Tibial nerve (tissue), 4 donors: ENCODE results near the gene MYPN. TPM values are rescaled to one million over a fixed set of nuclear protein-coding genes. Genes with fewer than 3 reads are reported as not detected.

Source experiments
- DNase-seq, 2 donors: peaks; one replicate each; pipeline ENCODE4 v3.0.0-alpha.2; 2019; ENCODE audit warnings: low spot score in 2 of 2
- H3K27ac ChIP-seq, 4 donors: fragments of 200-600 bp; sonication (generic) in 3 of 4; one replicate each; pipeline ENCODE4 v1.5.1; 2017 to 2019; ENCODE audit warnings: mild to moderate bottlenecking in 1 of 4
- H3K27me3 ChIP-seq, 2 donors: fragments of 200-600 bp; sonication (generic) in 1 of 2; one replicate each; pipeline versions ENCODE4 v1.5.1 to v1.6.0; 2017 to 2019
- H3K36me3 ChIP-seq, 3 donors: fragments of 200-600 bp; sonication (generic); one replicate each; pipeline ENCODE4 v1.5.1; 2018 to 2019
- H3K4me1 ChIP-seq, 4 donors: fragments of 200-600 bp; sonication (generic) in 3 of 4; one replicate each; pipeline ENCODE4 v1.5.1; 2017 to 2019
- H3K4me3 ChIP-seq, 4 donors: fragments of 200-600 bp; sonication (generic) in 3 of 4; one replicate each; pipeline ENCODE4 v1.5.1; 2017 to 2019; ENCODE audit warnings: mild to moderate bottlenecking in 1 of 4, moderate library complexity in 1 of 4
- H3K9me3 ChIP-seq, 4 donors: fragments of 200-600 bp; sonication (generic) in 3 of 4; one replicate each; pipeline ENCODE4 v1.5.1; 2017 to 2019
- CTCF ChIP-seq, 5 experiments: fragments of 200-600 bp in 3 of 5; fragments of 450-650 bp in 2 of 5; sonication (generic) in 3 of 5; IDR thresholded peaks; one replicate each; pipeline ENCODE4 v1.5.1; 2016 to 2019; ENCODE audit warnings: antibody characterized with exemption in 5 of 5, mild to moderate bottlenecking in 3 of 5, moderate library complexity in 2 of 5
- EP300 ChIP-seq, 2 donors: sonication (generic); formaldehyde crosslinking; IDR thresholded peaks; one replicate each; pipeline ENCODE4 v1.6.1; 2017; ENCODE audit warnings: antibody characterized with exemption in 2 of 2, mild to moderate bottlenecking in 1 of 2
- POLR2A ChIP-seq, 2 donors: fragments of 450-650 bp; IDR thresholded peaks; one replicate each; pipeline ENCODE4 v1.6.1; 2017; ENCODE audit warnings: antibody characterized with exemption in 2 of 2, mild to moderate bottlenecking in 2 of 2, moderate library complexity in 2 of 2
- WGBS, 2 donors: methylation state at CpG; one replicate each; pipeline ENCODE4 v1.1.5; 2018; 5-methylcytosine and 5-hydroxymethylcytosine counted together
- total RNA-seq, 4 donors: library from RNA; depleted of rRNA; stranded (reverse); fragments of >200 nt; gene quantifications; one replicate each; pipeline ENCODE4 v1.1.0, GENCODE V29; 2016

MYPN gene
- total RNA-seq, 4 donors from 2014 or later = not detected

GRCh38 chr10:68202960-68203353 is 93.7 kb downstream of the MYPN start:
- Histone ChIP-seq H3K4me1 (no peaks in the 10 kb centered on the region), H3K9me3 (no peaks in the 10 kb centered on the region), H3K27me3 (peaks cover 0 to 9% of the 10 kb centered on the region in 2 donors), H3K4me3 (no peak overlapping the region), H3K27ac (no peak overlapping the region), H3K36me3 (no peaks in the 10 kb centered on the region)
- no peak for TF ChIP-seq POLR2A (IDR thresholded peaks at IDR 0.05)
- TF ChIP-seq EP300 (IDR thresholded peaks at IDR 0.05) = no peak
- no peak for TF ChIP-seq CTCF (IDR thresholded peaks at IDR 0.05)
- no peak for DNase-seq
- 15 to 23% methylated on average over 5 of the region's 5 CpGs for WGBS, 2 donors

- Histone ChIP-seq H3K36me3 (no peaks in the 10 kb centered on the region), H3K4me3 (no peak overlapping the region), H3K27me3 (no peaks in the 10 kb centered on the region), H3K27ac (no peak overlapping the region), H3K9me3 (no peaks in the 10 kb centered on the region), H3K4me1 (no peaks in the 10 kb centered on the region)
- TF ChIP-seq POLR2A (IDR thresholded peaks at IDR 0.05) (no peak), CTCF (IDR thresholded peaks at IDR 0.05) (peak; percentile 19 to 40 (median 40)), EP300 (IDR thresholded peaks at IDR 0.05) (no peak)
- 47% methylated on average over 10 of the region's 10 CpGs for WGBS, 2 donors
- no peak for DNase-seq
Measured at GRCh38 chr10:68208424-68209042, 99.2 kb downstream of the MYPN start.

GRCh38 chr10:68211669-68212068 is 102.4 kb downstream of the MYPN start:
- TF ChIP-seq POLR2A (IDR thresholded peaks at IDR 0.05) (no peak), EP300 (IDR thresholded peaks at IDR 0.05) (no peak), CTCF (IDR thresholded peaks at IDR 0.05) (no peak)
- Histone ChIP-seq H3K4me3 (no peak overlapping the region), H3K36me3 (no peaks in the 10 kb centered on the region), H3K9me3 (no peaks in the 10 kb centered on the region), H3K27ac (no peak overlapping the region), H3K27me3 (no peaks in the 10 kb centered on the region), H3K4me1 (no peaks in the 10 kb centered on the region)
- WGBS, 2 donors = 76 to 88% methylated on average over 1 of the region's 1 CpG
- no peak for DNase-seq

- no peaks in the 10 kb centered on the region for H3K36me3 ChIP-seq
- no peak overlapping the region for H3K4me3 ChIP-seq
- no peak for DNase-seq
- H3K4me1 ChIP-seq = no peaks in the 10 kb centered on the region
- H3K27ac ChIP-seq = no peak overlapping the region
- H3K9me3 ChIP-seq = no peaks in the 10 kb centered on the region
- peak; percentile 45 to 63 (median 50) for TF ChIP-seq CTCF (IDR thresholded peaks at IDR 0.05)
- no peak for TF ChIP-seq POLR2A (IDR thresholded peaks at IDR 0.05)
- 53 to 57% methylated on average over 8 of the region's 8 CpGs for WGBS, 2 donors
- H3K27me3 ChIP-seq = no peaks in the 10 kb centered on the region
Measured at GRCh38 chr10:68212721-68213352, 103.5 kb downstream of the MYPN start.

- H3K36me3 ChIP-seq = no peaks in the 10 kb centered on the region
- H3K4me3 ChIP-seq = no peak overlapping the region
- H3K4me1 ChIP-seq = no peaks in the 10 kb centered on the region
- no peak for TF ChIP-seq EP300 (IDR thresholded peaks at IDR 0.05)
- no peak for TF ChIP-seq CTCF (IDR thresholded peaks at IDR 0.05)
- no peak for TF ChIP-seq POLR2A (IDR thresholded peaks at IDR 0.05)
- no peak for DNase-seq
- H3K27me3 ChIP-seq = no peaks in the 10 kb centered on the region
- 84 to 91% methylated on average over 4 of the region's 4 CpGs for WGBS, 2 donors
- H3K9me3 ChIP-seq = no peaks in the 10 kb centered on the region
- H3K27ac ChIP-seq = no peak overlapping the region
Measured at GRCh38 chr10:68218786-68219185, 109.5 kb downstream of the MYPN start.
